ENCODE data around the gene EFCAB12. TPM values are rescaled to one million over a fixed set of nuclear protein-coding genes. Genes with fewer than 3 reads are reported as not detected.

EFCAB12 gene
- total and polyA plus RNA-seq, 2 of the 4 experiments (the other 2 are of a cell fraction), result under 0.01 to 0.17 TPM

GRCh38 chr3:129474984-129475804, 46.8 kb upstream of the EFCAB12 start:
- H2BK5ac ChIP-seq (ENCODE audit: low read depth, low read length, poor library complexity, severe bottlenecking), result no peak overlapping the region
- H3K14ac ChIP-seq (replicated peaks; ENCODE audit: low read depth, low read length), result peak overlapping the region; percentile 40; the same call in 1 of the 2 replicates
- H3K9me1 ChIP-seq (ENCODE audit: insufficient read depth, low read length), result peaks cover 17% of the 10 kb centered on the region
- ATAC-seq (ENCODE audit: low read depth), result no peak
- no peak overlapping the region for H4K5ac ChIP-seq (ENCODE audit: low read depth, low read length)
- H3K27ac ChIP-seq (ENCODE audit: insufficient read depth, low read length), result no peak overlapping the region
- H4K8ac ChIP-seq (ENCODE audit: low read depth in 2 of 2, low read length in 2 of 2), result no peak overlapping the region
- H3K9ac ChIP-seq (ENCODE audit: low read depth, low read length), result no peak overlapping the region
- DNase-seq, result peak; percentile 8
- H3K36me3 ChIP-seq (ENCODE audit: control insufficient read depth, insufficient read depth, low read length), result peaks cover 15% of the 10 kb centered on the region; the same call in 1 of the 2 replicates
- H2AK9ac ChIP-seq (replicated peaks; ENCODE audit: low read depth, low read length, poor library complexity), result no peak overlapping the region
- TF ChIP-seq MXI1 (IDR thresholded peaks at IDR 0.05; ENCODE audit: borderline replicate concordance, low read depth, low read length) (no peak), MAZ (IDR thresholded peaks at IDR 0.05; ENCODE audit: borderline replicate concordance, low read depth, low read length) (no peak), MAFK (IDR thresholded peaks at IDR 0.05; ENCODE audit: low read depth, low read length) (no peak), CEBPB (IDR thresholded peaks at IDR 0.05; ENCODE audit: low read depth, low read length) (no peak), SMC3 (IDR thresholded peaks at IDR 0.05; ENCODE audit: low read depth, low read length) (no peak)
- no peak overlapping the region for H3K23ac ChIP-seq (ENCODE audit: low read depth, low read length)
- no peak overlapping the region for H3K4me3 ChIP-seq (ENCODE audit: insufficient read depth, low read depth, low read length)
- ChIA-PET CTCF (interaction anchor here (1.2 kb wide), 1 partner anchor 151 kb away, joined by 3 read pairs; no protein-coding TSS in a partner anchor), POLR2A (ENCODE audit: unreplicated experiment) (no interaction called here)
- H4K20me1 ChIP-seq (ENCODE audit: insufficient read depth, low read length), result no peaks in the 10 kb centered on the region
- no peak overlapping the region for H2BK20ac ChIP-seq (ENCODE audit: low read depth, low read length)
- WGBS, 2 experiments (ENCODE audit: extremely low coverage in 2 of 2, insufficient read length in 1 of 2), result 100% methylated on average over 2 of the region's 10 CpGs; no CpG with 5 or more reads in 1 of the 2 experiments
- H2BK15ac ChIP-seq (ENCODE audit: low read depth, low read length), result no peak overlapping the region
- H3K4me2 ChIP-seq (ENCODE audit: low read depth, low read length), result no peak overlapping the region
- dilution Hi-C loops (cut with HindIII; ENCODE audit: low sequenced_read_pairs, unreplicated experiment), result no loop called here
- H3K18ac ChIP-seq (ENCODE audit: low read depth, low read length), result no peak overlapping the region
- H3K79me1 ChIP-seq (ENCODE audit: low read depth in 1 of 2, low read length in 2 of 2), result peaks cover 0 to 8% of the 10 kb centered on the region in 2 experiments; a peak in 1 of 4 replicates
- no TSS peak for BruUV-seq (replicated peaks)
- in situ Hi-C loops (cut with MboI; ENCODE audit: low sequenced_read_pairs), result no loop called here
- H3K4me1 ChIP-seq (ENCODE audit: control insufficient read depth, insufficient read depth, low read length), result peaks cover 2% of the 10 kb centered on the region; the same call in 1 of the 2 replicates
- no peak overlapping the region for H2BK120ac ChIP-seq (ENCODE audit: low read depth, low read length)
- no peak overlapping the region for H2AK5ac ChIP-seq (ENCODE audit: low read depth, low read length)
- H3K56ac ChIP-seq (ENCODE audit: extremely low read depth, insufficient read depth, low read length), result no peak overlapping the region
- H2AFZ ChIP-seq (replicated peaks; ENCODE audit: low read length, poor library complexity), result no peak overlapping the region
- H4K91ac ChIP-seq (ENCODE audit: insufficient read depth, low read depth, low read length), result no peak overlapping the region
- H3K9me3 ChIP-seq (ENCODE audit: control insufficient read depth, insufficient read depth, low read length), result no peaks in the 10 kb centered on the region
- H3K4ac ChIP-seq (ENCODE audit: low read depth, low read length), result no peak overlapping the region
- no peaks in the 10 kb centered on the region for H3K27me3 ChIP-seq (ENCODE audit: control insufficient read depth, insufficient read depth, low read length)
- intact Hi-C loops (cut with micrococcal nuclease), result no loop called here
